ENCODE data around the gene ENKUR. TPM values are rescaled to one million over a fixed set of nuclear protein-coding genes. Genes with fewer than 3 reads are reported as not detected.

ENKUR gene
- total and polyA plus RNA-seq, 4 donors: 0.08 to 0.15 (median 0.13) TPM

- TF ChIP-seq EGR1 (IDR thresholded peaks at IDR 0.05; ENCODE audit: low read depth in 2 of 2) (no peak), HNF4G (IDR thresholded peaks at IDR 0.05) (no peak), NR2F2 (IDR thresholded peaks at IDR 0.05) (no peak), GABPA (IDR thresholded peaks at IDR 0.05 in 1 of 2, conservative IDR thresholded peaks at IDR 0.05 in 1 of 2) (no peak), FOXA2 (IDR thresholded peaks at IDR 0.05) (no peak), RXRA (IDR thresholded peaks at IDR 0.05) (no peak), ZBTB33 (IDR thresholded peaks at IDR 0.05) (no peak), TAF1 (conservative IDR thresholded peaks at IDR 0.05) (no peak), MAX (IDR thresholded peaks at IDR 0.05) (no peak)
Observed at GRCh38 chr10:24983130-24983529, 32.8 kb downstream of the ENKUR start (continued).

GRCh38 chr10:24982319-24983112 is 33.4 kb downstream of the ENKUR start:
- no peak for TF ChIP-seq ZBTB33 (IDR thresholded peaks at IDR 0.05)
- no peak for TF ChIP-seq RXRA (IDR thresholded peaks at IDR 0.05)
- TF ChIP-seq FOXA1 (IDR thresholded peaks at IDR 0.05): no peak
- no peak for TF ChIP-seq CTCF (IDR thresholded peaks at IDR 0.05; ENCODE audit: low read depth, low read length, missing input control)
- no peak for TF ChIP-seq ATF3 (IDR thresholded peaks at IDR 0.05)
- no peak for TF ChIP-seq YY1 (IDR thresholded peaks at IDR 0.05)
- no peak for TF ChIP-seq REST (IDR thresholded peaks at IDR 0.05)
- no peak for TF ChIP-seq NR2F2 (IDR thresholded peaks at IDR 0.05)
- TF ChIP-seq MAX (IDR thresholded peaks at IDR 0.05): no peak
- no peak for TF ChIP-seq HNF4A (conservative IDR thresholded peaks at IDR 0.05)
- TF ChIP-seq HNF4G (IDR thresholded peaks at IDR 0.05): no peak
- TF ChIP-seq FOXA2 (IDR thresholded peaks at IDR 0.05): no peak
- TF ChIP-seq EGR1 (IDR thresholded peaks at IDR 0.05; ENCODE audit: low read depth in 2 of 2): no peak
- TF ChIP-seq RAD21 (IDR thresholded peaks at IDR 0.05): no peak
- TF ChIP-seq JUND (IDR thresholded peaks at IDR 0.05): no peak
- no peak for TF ChIP-seq TAF1 (conservative IDR thresholded peaks at IDR 0.05)
- no peak for TF ChIP-seq GABPA (IDR thresholded peaks at IDR 0.05 in 1 of 2, conservative IDR thresholded peaks at IDR 0.05 in 1 of 2)
- no peak for TF ChIP-seq SP1 (IDR thresholded peaks at IDR 0.05)
- Histone ChIP-seq H3K4me1 (ENCODE audit: control insufficient read depth in 4 of 4, insufficient read depth in 4 of 4, low read length in 3 of 4) (no peaks in the 10 kb centered on the region), H3K4me3 (ENCODE audit: low read depth in 1 of 3, low read length in 3 of 3) (no peak overlapping the region), H3K36me3 (ENCODE audit: control insufficient read depth in 4 of 4, insufficient read depth in 3 of 4, low read depth in 1 of 4, low read length in 3 of 4) (no peaks in the 10 kb centered on the region), H3K9ac (ENCODE audit: low read depth in 1 of 2, low read length in 2 of 2) (no peak overlapping the region), H3K27me3 (ENCODE audit: control insufficient read depth in 4 of 4, insufficient read depth in 4 of 4, low read length in 3 of 4) (no peaks in the 10 kb centered on the region), H3K27ac (ENCODE audit: low read depth in 1 of 2, low read length in 2 of 2) (no peak overlapping the region), H3K9me3 (ENCODE audit: control insufficient read depth in 4 of 4, low read length in 3 of 4) (no peaks in the 10 kb centered on the region)
- 73% methylated on average over 1 of the region's 1 CpG for WGBS
- no peak for DNase-seq (ENCODE audit: low spot score)

Measured in liver (tissue), 9 donors.